Thyroid gland (tissue), 4 donors: ENCODE measurements around the gene AOAH. TPM values are rescaled to one million over a fixed set of nuclear protein-coding genes. Genes with fewer than 3 reads are reported as not detected.

Source experiments
- DNase-seq, 2 donors: peaks; one replicate each; pipeline ENCODE4 v3.0.0-alpha.2; 2019
- H3K27ac ChIP-seq, 3 donors: fragments of 200-600 bp; sonication (generic); 1 replicate in 2 of 3; 2 replicates in 1 of 3; pipeline ENCODE4 v1.5.1; 2016 to 2019; ENCODE audit warnings: mild to moderate bottlenecking in 1 of 3, moderate library complexity in 1 of 3
- H3K27me3 ChIP-seq: fragments of 200-600 bp; sonication (generic); one replicate; pipeline ENCODE4 v1.5.1; 2019
- H3K36me3 ChIP-seq, 2 donors: fragments of 200-600 bp; sonication (generic); one replicate each; pipeline ENCODE4 v1.5.1; 2016 to 2019
- H3K4me1 ChIP-seq, 2 donors: fragments of 200-600 bp; sonication (generic); one replicate each; pipeline ENCODE4 v1.5.1; 2017 to 2019
- H3K4me3 ChIP-seq, 3 donors: fragments of 200-600 bp; sonication (generic); replicated peaks in 1 of 3; 1 replicate in 2 of 3; 2 replicates in 1 of 3; pipeline ENCODE4 v1.5.1; 2016; ENCODE audit warnings: mild to moderate bottlenecking in 1 of 3
- H3K9me3 ChIP-seq: fragments of 200-600 bp; sonication (generic); one replicate; pipeline ENCODE4 v1.5.1; 2017
- CTCF ChIP-seq, 6 experiments: fragments of 200-600 bp in 3 of 6; fragments of 450-650 bp in 3 of 6; sonication (generic) in 3 of 6; IDR thresholded peaks; one replicate each; pipeline ENCODE4 v1.5.1; 2016 to 2019; ENCODE audit warnings: antibody characterized with exemption in 6 of 6, mild to moderate bottlenecking in 2 of 6, inconsistent platforms in 1 of 6, moderate library complexity in 1 of 6
- POLR2A ChIP-seq, 2 donors: fragments of 450-650 bp; IDR thresholded peaks; one replicate each; pipeline ENCODE4 v1.6.1; 2017; ENCODE audit warnings: antibody characterized with exemption in 2 of 2, mild to moderate bottlenecking in 2 of 2, moderate library complexity in 1 of 2
- WGBS, 2 donors: methylation state at CpG; one replicate each; pipeline ENCODE4 v1.1.5; 2017; 5-methylcytosine and 5-hydroxymethylcytosine counted together
- intact Hi-C: fragments of 100-400 bp; cut with DNase I; formaldehyde crosslinking; loops from one replicate; pipeline ENCODE4 v1.15.1; 2023
- total RNA-seq, 4 donors: library from RNA; depleted of rRNA; stranded (reverse); fragments of >200 nt; gene quantifications; one replicate each; pipeline ENCODE4 v1.2.3, GENCODE V29; 2016

The AOAH gene
- total RNA-seq, 4 donors from 2014 or later: 7.4 to 26.7 (median 12.4) TPM

DNA sequence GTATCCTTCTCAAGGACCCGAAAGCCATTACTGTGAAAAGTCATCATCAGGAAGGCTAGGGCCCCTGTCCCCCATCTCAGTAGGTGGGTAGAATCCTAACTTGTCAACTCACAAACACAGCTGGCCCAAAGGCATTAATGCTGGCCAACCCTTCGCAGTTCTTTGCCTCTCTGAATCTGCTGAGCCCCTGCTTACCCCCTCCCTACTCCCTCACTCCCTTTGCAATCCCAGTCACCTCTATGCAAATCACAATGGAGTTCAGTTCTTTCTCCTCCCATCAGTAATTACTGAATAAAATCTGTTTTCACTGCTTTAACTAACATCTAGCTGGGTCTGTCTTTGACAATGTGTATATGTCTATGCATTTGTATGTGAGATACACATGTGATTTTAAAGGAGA is 38.1 kb upstream of the AOAH start:
- intact Hi-C loops: no loop called here
- DNase-seq: no peak
- 86 to 87% methylated on average over 2 of the region's 2 CpGs for WGBS, 2 donors
- no peak overlapping the region for H3K27ac ChIP-seq
- H3K4me1 ChIP-seq: no peaks in the 10 kb centered on the region
- H3K27me3 ChIP-seq: no peaks in the 10 kb centered on the region
- TF ChIP-seq POLR2A (IDR thresholded peaks at IDR 0.05) (no peak), CTCF (IDR thresholded peaks at IDR 0.05) (no peak)
- no peaks in the 10 kb centered on the region for H3K9me3 ChIP-seq
- H3K4me3 ChIP-seq: no peak overlapping the region
- H3K36me3 ChIP-seq: no peaks in the 10 kb centered on the region

DNA sequence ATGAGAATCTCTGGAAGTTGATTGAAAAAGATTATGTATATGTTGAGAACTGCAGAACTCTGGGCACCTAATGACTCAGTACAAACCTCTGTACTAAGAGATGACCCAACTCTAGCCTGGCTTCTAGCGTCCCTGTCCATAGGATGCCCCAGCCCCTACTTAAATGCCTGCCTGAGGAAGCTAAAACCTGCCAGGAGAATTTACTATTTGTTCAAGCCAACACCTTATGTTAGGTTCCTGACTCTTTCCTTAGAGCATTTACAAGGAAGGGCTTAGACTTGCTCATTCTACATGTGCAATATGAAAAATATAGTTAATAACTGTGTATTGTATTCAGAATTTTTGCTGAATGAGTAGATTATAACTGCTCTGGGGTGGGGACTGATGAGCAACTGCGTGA is 37.5 kb upstream of the AOAH start:
- DNase-seq: no peak
- H3K27ac ChIP-seq: no peak overlapping the region
- H3K4me3 ChIP-seq: no peak overlapping the region
- 84 to 98% methylated on average over 2 of the region's 2 CpGs for WGBS, 2 donors
- no peaks in the 10 kb centered on the region for H3K27me3 ChIP-seq
- TF ChIP-seq CTCF (IDR thresholded peaks at IDR 0.05) (no peak), POLR2A (IDR thresholded peaks at IDR 0.05) (no peak)
- no peaks in the 10 kb centered on the region for H3K4me1 ChIP-seq
- intact Hi-C loops: no loop called here
- no peaks in the 10 kb centered on the region for H3K36me3 ChIP-seq
- no peaks in the 10 kb centered on the region for H3K9me3 ChIP-seq

- Histone ChIP-seq H3K4me3 (no peak overlapping the region), H3K27ac (no peak overlapping the region), H3K9me3 (no peaks in the 10 kb centered on the region), H3K4me1 (no peaks in the 10 kb centered on the region), H3K36me3 (no peaks in the 10 kb centered on the region), H3K27me3 (no peaks in the 10 kb centered on the region)
- no peak for TF ChIP-seq POLR2A (IDR thresholded peaks at IDR 0.05)
- no peak for TF ChIP-seq CTCF (IDR thresholded peaks at IDR 0.05)
- intact Hi-C loops: no loop called here
- 87% methylated on average over 7 of the region's 7 CpGs for WGBS, 2 donors
- DNase-seq: no peak
Observed at GRCh38 chr7:36760856-36761762, 36.8 kb upstream of the AOAH start.

GRCh38 chr7:36758879-36759278 is 34.6 kb upstream of the AOAH start:
- no peaks in the 10 kb centered on the region for H3K27me3 ChIP-seq
- 83 to 84% methylated on average over 1 of the region's 1 CpG for WGBS, 2 donors
- intact Hi-C loops: no loop called here

More at GRCh38 chr7:36758879-36759278, 34.6 kb upstream of the AOAH start:
- H3K4me1 ChIP-seq: no peaks in the 10 kb centered on the region
- no peaks in the 10 kb centered on the region for H3K9me3 ChIP-seq
- no peak for DNase-seq
- H3K27ac ChIP-seq: no peak overlapping the region
- H3K36me3 ChIP-seq: no peaks in the 10 kb centered on the region
- no peak for TF ChIP-seq CTCF (IDR thresholded peaks at IDR 0.05)
- TF ChIP-seq POLR2A (IDR thresholded peaks at IDR 0.05): no peak
- H3K4me3 ChIP-seq: no peak overlapping the region
